Measurements from ENCODE around the gene KISS1R.

The KISS1R gene

DNA sequence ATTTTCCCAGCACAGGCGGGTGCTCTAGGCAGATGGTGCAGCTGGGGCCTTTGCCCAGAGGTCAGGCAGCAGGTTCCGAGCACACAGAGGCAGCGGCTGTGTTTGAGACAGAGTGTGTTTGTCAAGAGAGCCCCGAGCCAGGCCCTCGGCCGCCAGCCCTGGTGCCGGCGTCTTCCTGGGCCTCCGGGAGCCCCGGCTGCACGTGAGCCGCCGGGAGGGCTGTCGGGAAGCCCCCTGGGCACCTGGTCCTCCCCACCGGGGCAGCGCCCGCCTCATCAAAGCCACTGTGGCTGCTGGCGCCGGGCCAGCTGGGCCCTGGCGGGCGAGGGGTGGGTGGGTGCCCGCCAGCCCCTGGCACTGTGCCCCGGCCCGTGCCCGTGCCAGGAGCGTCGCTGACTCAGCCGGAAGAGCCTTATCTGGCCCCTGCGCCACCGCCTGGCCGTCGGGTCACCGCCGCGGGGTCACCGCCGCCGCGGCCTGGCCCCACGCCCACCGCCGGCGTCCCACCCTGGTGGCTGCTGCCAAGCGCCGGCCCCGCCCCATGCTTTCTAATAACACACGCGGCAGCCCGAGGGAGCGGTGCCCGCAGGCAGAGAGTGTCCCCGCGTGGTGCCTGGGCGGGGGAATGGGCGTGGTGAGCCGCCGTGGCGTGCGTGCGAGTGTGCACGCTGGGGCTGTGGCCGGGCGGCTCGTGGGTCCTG lies 23.6 kb downstream of the KISS1R start:
- no peak for DNase-seq

DNA sequence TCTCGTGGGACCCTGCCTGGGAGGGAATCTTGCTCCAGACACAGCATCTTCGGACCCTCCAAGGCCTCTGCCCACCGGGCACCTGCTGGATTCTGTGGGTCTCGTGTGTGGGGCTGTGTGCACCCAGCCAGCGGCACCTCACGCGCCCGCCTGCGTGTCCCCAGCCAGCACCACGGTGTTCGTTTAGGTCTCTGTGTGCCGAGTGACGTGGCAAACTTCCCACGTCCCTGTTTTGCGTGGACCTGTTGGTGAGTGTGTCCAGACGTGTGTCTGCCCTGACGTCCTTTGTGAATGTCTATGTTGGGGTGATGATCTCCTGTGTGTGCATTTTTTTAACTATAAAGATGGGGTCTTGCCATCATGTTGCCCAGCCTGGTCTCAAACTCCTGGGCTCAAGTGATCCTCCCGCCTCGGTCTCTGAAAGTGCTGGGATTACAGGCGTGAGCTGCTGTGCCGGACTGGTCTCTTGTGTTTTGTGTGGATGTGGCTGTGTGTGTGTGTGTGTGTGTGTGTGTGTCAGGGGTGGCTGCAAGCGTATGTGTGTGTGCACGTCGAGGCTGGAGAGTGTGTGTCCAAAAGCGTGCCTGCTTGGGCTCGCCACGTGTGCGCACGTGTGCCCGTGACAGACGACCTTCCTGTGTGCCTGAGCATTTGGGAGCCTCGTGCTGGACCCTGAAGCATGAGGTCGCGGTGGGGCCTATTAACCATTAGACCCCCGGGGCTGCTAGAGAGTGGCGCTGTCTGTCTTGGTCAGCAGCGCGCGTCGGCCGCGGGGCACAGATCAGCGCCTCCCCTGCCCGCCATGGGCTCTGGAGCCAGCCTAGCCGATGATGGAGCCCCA lies 24.4 kb downstream of the KISS1R start:
- no peak for DNase-seq

DNA sequence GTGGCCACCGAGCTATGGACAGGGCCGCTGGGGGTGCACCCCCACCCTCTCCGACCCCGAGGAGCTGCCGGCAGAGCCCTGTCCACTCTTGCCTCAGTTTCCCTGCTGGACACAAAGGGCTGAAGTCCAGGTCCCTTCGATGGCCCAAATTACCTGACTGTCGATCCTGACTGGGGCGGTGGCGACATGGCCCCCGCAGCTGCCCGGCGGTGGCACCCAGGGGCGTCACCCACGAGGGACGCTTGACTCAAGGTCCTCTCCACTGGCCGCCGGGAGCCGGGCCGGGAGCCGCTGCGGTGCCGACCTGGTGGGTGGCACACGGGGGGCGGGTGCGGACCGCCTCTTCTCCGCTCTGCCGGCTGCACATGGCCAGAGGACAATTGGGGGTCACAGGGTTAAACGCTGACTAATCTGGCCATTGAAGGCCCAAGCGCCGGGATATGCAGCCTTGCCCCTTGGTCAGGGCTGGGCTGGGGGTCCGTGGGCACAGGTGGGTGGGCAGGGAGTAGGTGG lies 25.1 kb downstream of the KISS1R start:
- no peak for DNase-seq

DNA sequence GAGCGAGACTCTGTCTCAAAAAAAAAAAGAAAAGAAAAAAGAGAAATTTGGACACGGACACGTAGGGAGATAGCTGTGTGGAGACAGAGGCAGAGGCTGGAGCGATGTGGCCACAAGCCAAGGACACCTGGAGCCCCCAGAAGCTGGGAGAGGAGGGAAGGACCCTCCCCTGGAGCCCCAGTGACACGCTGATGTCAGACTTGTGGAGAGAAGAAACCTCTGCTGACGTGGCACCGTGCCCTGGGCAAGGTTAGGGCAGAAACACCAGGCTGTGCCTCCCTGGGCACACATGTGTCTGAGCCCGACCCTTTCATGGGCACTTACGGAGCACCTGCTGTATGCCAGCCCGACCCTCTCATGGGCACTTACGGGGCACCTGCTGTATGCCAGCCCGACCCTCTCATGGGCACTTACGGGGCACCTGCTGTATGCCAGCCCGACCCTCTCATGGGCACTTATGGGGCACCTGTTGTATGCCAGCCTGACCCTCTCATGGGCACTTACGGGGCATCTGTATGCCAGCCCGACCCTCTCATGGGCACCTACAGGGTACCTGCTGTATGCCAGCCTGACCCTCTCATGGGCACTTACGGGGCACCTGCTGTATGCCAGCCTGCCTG lies 26.5 kb downstream of the KISS1R start:
- no peak for DNase-seq

DNA sequence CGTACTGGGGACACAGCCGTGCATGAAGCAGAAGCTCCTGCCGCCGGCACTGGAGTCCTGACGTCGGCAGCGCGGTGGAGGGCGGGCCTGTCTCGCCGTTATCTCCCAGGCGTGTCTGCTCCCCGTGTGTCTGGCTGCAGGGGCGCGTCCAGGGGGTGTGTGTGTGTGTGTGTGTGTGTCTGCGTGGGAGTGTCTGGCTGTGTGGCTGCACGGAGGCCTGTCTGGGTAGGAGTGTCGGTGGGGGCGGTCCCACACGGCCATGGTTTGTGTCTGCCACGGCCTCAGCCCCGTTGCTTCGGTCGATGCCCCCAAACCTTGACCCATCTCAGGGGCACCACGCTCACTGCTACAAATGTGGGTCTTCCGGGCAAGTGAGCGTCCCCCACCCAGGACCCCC lies 27.0 kb downstream of the KISS1R start:
- peak; percentile 46 for DNase-seq

DNA sequence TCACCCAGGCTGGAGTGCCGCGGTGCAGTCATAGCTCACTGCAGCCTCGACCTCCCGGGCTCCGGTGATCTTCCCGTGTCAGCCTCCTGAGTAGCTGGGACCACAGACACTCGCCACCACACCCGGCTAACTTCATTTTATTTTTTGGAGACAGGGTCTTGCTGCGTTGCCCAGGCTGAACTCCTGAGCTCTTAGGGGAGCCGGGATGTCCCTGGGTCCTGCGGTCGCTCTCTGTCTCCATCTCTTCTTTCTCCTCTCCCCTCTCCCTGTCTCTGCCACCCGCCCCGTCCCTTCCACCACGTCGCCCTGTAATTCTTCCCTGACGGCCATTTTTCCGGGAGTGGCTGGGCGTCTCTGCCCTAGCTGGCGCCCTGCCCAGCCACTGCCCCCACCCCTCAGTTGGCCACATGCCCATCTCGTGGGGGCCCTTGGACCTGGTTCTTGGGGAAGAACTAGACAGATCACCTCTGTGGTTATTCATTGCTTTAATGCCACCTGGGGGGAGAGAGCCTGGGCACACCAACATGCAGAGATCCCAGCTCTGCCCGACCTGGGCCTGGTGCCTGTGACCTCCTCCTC lies 27.6 kb downstream of the KISS1R start:
- no peak for DNase-seq

DNA sequence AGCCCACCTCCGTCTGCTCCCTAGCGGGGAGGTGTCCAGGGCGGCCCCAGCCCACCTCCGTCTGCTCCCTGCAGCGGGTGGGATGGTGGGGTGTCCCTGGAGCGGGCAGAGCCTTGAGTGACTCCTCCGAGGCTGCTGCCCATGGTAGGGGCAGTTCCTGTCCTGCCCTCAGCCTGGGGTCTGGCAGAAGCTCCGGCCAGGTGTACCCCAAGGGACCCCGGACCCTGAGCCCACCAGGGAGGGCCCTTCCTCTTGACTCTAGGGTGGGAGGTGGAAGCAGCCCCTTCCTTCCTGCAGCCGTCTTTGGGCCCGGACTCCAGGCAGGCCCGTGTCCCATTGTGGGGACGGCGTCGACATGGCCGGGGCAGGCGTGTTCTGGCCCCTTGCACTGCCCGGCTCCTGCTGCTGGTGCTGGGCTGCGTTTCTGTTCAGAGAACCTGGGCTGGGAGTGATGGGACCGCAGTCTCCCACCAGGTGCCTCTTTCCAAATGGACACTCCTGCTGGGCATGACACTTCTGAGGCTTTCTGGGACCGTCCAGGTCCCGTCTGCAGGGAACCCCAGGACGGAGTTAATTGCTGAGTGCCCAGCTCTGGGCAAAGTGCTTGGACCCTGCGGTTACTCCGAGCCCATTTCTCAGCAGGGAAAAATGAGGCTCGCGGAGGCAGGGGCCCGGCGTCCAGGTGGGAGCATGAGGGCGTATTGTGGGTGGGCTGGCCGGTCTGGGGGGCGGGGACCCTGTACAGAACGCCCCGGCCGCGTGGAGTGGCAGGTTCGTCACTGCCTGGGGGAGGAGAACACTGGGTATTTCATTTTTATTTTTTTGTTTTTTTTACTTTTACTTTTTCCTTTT lies 28.5 kb downstream of the KISS1R start:
- no peak for DNase-seq

DNA sequence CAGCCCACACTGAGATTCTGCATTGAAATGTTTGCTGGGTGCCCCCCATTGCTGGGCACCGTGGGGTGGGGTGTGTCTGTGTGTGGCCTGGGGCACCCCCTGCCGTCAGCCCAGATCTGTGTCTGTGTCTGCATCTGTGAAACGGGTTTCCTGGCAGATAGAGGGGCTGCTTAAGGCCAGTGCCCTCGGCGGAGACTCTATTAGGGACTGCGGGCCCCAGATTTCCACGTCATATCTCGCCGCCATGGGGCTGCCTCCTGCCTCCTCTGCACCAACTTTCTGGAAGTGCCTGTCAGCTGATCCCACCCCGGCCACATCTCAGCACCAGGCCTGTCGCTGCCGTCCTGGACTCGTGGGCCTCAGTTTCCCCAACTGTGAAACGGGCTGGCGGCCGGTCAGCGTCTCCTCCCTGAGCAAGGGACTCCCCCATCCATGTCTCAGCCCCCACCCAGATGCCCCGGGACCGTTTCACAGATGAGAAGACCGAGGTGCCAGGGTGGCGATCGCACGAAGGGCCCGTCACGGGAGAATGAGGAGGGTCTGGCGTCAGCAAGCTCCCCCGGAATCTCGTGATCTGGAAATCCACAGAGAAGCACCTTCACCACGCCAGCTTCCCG lies 30.1 kb downstream of the KISS1R start:
- DNase-seq: no peak

DNA sequence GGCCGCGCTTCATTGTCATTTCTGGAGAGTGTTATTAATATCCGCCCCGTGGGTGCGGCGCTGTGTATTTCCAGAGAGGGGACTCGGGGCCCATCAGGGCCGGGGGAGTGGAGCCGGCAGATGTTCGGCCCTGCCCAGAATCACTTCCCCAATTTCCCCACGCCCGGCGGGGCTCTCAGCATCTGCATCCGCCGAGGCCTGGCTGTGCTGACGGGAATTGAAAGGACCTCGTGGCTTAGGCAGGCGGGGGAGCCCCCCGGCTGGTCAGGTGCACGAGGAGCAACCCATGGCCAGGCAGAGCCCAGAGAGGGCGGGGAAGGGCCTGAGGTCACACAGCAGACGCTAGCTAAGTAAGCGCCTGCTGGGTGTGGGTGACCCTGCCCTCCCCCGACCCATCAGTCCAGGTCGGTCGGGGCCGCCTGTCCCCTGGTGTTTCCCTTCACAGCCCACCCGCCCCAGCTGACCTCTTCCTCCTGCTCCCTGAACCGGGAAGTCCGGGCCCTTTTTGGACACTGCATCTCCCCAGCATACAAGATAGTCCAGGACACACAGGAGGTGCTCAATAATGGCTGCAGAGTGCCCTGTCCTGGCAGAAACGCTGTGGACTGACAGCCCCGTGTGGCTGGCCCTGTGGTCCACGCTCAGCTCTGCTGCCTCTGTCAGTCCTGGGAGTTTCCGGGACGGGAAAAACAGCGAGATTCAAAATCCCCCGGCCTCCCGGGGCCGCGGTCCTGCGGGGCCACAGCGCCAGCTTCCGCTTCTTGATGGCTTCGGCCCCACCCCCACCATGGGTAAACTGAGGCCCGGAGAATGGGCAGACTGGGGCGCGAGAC lies 30.8 kb downstream of the KISS1R start:
- peak; percentile 99 for DNase-seq

DNA sequence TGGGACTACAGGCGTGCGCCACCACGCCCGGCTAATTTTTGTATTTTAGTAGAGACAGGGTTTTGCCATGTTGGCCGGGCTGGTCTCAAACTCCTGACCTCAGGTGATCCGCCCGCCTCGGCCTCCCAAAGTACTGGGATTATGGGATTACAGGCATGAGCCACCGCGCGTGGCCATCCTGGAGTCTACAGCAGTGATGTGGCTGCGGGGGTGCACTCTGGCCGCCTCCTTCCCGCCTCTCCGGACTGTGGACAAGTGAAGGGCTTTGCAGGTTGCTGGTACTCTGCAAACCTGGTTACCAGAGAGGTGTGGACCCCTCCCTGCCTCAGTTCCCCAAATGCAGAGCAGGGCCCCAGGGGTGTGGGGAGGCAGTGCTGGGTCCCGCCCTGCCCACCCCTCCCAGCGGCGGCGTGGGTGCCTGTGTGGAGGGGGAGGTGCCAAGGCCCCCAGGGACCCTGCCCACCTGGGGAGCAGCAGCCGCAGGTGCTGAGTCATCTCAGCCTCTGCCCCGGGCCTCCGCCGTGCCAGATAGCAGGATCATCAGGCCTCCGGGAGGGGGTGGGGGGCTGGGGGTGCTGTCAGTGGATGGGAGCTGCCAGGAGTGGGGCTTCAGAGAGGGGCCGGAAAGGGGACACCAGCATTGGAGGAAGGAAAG lies 31.8 kb downstream of the KISS1R start:
- DNase-seq: no peak

DNA sequence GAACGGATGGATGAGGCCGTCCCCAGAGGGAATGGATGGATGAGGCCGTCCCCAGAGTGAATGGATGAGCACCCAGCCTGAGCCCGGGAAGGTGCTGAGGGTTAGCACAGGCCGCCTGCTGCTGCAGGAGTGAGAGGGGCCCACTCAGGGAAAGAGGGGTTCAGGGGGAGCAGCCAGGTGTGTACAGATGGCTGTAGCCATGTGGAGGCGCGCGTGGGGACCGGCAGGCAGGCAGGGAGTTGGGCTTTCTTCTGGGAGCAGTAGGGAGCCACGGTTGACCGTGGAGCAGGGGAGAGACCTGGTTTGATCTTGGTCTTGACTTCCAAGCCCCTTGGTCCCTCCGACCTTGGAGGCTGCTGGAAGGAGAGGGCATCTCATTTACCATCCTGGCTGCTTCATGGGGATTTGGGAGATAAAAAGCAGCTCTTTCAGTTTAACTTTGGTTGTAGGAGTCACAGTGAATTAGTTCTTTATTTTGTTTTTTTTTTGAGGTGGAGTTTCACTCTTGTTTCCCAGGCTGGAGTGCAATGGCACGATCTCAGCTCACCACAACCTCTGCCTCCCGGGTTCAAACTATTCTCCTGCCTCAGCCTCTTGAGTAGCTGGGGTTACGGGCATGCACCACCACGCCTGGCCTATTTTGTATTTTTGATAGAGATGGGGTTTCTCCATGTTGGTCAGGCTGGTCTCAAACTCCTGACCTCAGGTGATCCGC lies 33.4 kb downstream of the KISS1R start:
- DNase-seq: no peak

DNA sequence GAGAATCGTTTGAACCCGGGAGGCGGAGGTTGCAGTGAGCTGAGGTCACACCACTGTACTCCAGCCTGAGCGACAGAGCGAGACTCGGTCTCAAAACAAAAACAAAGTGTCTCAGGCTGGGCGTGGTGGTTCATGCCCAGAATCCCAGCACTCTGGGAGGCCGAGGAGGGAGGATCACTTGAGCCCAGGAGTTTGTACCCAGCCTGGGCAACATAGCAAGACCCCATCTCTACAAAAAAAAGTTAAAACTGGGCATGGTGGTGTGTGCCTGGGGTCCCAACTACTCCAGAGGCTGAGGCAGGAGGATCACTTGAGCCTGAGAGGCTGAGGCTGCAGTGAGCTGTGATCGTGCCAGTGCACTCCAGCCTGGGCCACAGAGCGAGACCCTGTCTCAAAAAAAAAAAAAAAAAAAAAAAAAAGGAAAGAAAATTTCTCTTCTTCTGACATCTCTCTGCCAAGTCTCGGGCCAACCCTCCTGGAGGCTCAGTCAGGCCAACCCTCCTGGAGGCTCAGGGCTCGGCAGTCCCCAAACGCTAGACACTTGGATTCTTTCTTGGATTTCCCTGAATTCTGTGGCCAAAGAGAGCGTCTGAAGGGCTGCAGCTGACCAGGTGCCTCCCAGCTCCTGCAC lies 35.0 kb downstream of the KISS1R start:
- no peak for DNase-seq

DNA sequence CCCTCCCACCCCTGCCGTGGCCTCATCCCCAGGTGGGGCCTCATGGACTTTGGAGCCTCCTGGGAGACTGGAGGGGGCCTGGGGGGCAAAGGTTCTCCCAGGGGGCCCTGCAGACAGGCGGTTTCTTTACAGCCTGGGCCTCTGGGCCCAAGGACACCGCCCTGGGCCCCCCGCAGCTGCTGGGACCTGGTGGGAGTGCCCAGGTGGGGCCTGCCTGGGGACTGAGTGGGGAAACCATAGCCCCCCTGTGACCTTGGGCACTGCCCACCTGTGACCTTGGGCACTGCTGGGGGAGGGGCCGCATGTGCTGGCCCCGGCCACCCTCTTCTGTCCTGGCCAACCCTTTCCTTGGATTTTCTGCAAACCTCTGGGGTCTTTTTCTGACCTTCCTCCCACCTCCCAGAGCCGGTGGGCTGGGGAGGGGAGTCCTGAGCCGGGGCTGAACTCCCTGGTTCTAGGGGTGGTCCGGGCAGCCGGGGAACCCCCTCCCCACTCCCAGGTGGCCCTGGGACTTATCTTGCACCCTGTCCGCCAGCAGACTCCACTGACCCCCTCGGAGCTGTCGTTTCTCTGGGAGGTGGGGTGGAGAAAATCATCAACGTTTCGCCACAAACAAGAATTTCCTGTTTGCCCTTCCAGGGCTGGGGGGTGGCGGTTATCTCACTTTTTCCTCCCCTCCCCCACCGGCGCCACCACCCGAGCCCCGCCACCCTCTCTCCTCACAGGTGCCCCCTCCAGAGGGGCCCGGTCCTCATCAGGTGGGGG lies 35.7 kb downstream of the KISS1R start:
- DNase-seq: no peak

DNA sequence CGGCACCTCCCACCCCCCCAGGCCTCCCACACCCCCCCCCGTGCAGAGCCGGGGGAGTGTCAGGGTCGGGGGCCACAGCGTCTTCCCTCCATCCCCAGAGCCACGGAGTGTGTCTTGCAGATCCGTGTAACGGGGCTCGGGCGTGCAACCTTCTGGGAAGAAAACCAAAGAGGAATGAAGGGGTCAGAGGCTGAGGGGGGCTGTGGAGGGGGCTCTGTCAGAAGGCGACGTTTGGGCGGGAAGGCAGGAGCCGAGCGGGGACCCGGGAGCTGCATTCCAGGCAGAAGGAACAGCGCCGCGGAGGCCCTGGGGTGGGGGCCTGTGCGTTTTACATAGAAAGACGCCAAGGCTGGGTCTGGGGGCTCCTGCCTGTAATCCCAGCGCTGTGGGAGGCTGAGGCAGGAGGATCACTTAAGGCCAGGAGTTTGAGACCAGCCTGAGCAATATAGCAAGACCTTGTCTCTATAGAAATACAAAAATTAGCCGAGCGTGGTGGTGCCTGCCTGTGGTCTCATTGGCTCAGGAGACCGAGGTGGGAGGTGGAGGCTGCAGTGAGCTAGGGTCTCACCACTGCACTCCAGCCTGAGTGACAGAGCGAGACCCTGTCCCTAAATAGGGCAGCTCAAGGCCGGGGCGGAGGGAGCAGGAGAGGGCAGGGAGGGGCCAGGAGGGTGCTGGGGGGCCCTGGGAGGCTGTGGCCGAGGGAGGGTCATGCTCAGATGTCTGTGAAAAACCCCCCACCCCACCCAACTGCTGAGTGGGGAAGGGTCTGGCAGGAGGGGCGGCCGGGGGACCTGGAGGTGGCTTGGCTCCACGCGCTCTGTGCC lies 36.5 kb downstream of the KISS1R start:
- no peak for DNase-seq

DNA sequence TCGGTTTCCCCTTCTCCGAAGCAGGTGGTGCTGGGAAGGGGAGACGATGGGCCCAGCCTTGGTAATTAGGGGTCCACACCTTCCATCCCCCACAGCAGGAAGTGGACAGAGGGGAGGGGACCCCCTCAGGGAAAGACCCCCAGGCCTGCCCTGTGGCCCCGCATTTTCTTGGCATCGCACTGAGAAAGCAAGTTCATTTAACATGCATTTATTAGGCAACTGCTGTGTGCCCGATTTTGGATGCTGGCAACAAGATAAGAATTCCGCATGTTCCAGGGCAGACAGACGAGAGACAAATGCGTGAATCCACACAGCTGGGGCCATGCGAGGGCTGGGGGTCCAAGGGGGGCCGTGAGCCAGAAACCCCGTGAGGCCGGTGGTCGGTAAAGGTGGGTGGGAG lies 37.1 kb downstream of the KISS1R start:
- DNase-seq: no peak

DNA sequence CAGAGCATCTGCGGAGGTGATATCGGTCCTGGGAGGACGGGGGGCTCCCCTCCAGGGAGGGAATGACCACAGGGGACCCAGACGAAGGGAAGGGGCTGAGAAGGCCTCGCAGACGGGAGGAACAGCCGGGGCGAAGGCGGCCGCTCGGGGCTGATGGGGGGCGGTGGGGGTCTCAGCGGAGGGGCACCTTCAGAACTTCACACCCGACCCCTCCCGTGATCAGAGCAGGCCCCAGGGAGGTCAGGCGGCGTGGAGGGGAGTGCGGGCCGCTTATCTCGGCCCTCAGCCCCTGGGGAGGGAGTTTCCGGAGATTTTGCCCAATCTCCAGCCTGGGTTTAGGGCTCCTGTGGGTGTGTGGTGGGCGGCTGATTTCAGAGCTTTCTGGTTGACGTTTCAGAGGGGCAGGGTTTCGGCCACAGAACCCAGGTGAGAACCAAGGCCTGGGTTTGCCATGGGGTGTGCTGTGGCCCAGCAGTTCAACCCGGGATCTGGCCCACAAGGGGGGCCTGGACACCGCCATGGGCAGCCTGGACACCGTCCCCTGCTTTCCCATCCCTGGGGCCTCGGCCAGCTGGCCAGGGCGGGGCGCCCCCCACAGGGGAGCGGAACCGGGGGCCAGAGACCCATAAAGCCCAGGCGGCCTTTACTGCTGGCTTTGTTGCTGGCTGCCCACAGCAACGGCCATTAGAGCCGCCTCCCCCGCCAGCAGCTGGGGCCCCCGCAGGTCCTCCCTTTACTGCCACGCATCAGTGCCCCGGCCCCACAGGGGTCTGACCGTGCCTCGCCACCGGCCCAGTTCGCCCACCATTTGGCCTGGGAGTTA lies 37.8 kb downstream of the KISS1R start:
- no peak for DNase-seq

Data from MV-4-11 (cell line).